ENCODE results near the gene PERM1. TPM values are rescaled to one million over a fixed set of nuclear protein-coding genes. Genes with fewer than 3 reads are reported as not detected.
A peak's percentile ranks its signal among the peaks of the same experiment; 100 is the strongest.

PERM1 gene
- total and polyA plus RNA-seq, 2 donors (not counting 1 experiment from before 2014, with no cell fraction given) = not detected

DNA sequence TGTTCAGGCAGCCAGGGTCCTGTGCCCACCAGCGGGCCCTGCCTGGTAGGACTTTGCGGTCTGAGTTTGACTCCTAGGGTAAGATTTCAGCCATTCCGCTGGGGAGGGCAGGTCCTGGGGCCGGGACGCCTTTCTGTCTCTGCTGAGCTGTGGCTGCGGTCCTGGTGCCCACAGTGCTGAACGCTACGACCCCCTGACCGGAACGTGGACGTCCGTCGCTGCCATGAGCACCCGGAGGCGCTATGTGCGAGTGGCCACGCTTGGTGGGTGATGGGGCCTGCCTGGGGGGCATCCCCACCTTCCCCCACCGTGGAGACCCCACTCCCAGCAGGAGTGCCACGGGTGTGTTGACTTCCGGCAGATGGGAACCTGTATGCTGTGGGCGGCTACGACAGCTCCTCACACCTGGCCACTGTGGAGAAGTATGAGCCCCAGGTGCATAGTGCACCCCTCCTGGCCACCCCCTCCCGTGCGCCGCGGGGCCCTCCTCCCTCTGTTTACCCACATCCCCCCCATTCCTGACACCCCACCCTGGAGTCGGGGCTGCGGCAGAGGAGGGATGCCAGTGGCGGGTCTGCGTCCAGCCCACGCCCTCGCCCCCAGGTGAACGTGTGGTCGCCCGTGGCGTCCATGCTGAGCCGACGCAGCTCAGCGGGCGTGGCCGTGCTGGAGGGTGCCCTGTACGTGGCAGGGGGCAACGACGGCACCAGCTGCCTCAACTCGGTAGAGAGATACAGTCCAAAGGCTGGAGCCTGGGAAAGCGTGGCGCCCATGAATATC is 18.0 kb downstream of the PERM1 start:
- DNase-seq (no peak), ATAC-seq (ENCODE audit: low read depth) (no peak)
- Histone ChIP-seq H3K4me2 (replicated peaks; ENCODE audit: low read depth, low read length, poor library complexity, severe bottlenecking) (no peak overlapping the region), H3K27me3 (replicated peaks in 1 of 4; ENCODE audit: control extremely low read depth in 1 of 4, control insufficient read depth in 3 of 4, insufficient read depth in 4 of 4, low read length in 3 of 4) (peaks cover 0 to 15% (median 5%) of the 10 kb centered on the region in 4 experiments), H3K36me3 (replicated peaks in 1 of 2; ENCODE audit: control extremely low read depth in 1 of 2, control insufficient read depth in 1 of 2, extremely low read depth in 1 of 2, insufficient read depth in 2 of 2, low read length in 1 of 2) (no peaks in the 10 kb centered on the region), H3K4me1 (ENCODE audit: control insufficient read depth in 2 of 2, insufficient read depth in 2 of 2, low read length in 2 of 2) (peaks cover 22 to 30% of the 10 kb centered on the region in 2 donors), H3K79me2 (ENCODE audit: control insufficient read depth, insufficient read depth, low read length) (peaks cover 1% of the 10 kb centered on the region), H3K9ac (ENCODE audit: low read length) (no peak overlapping the region), H3K27ac (ENCODE audit: low read length in 2 of 2) (no peak overlapping the region), H3K4me3 (ENCODE audit: control extremely low read depth in 1 of 5, extremely low read depth in 1 of 5, insufficient read depth in 1 of 5, low read depth in 2 of 5, low read length in 4 of 5) (no peak overlapping the region), H2AFZ (ENCODE audit: insufficient read depth, low read depth, low read length, poor library complexity, severe bottlenecking) (no peak overlapping the region), H3K9me3 (ENCODE audit: control extremely low read depth in 1 of 3, control insufficient read depth in 2 of 3, insufficient read depth in 1 of 3, low read length in 2 of 3) (no peaks in the 10 kb centered on the region), H4K20me1 (ENCODE audit: control insufficient read depth, insufficient read depth, low read length, poor library complexity, severe bottlenecking) (peaks cover 1% of the 10 kb centered on the region)
- TF ChIP-seq EZH2 (IDR thresholded peaks at IDR 0.05; ENCODE audit: borderline replicate concordance, insufficient read depth, low read depth, low read length, poor library complexity, severe bottlenecking) = no peak
- TF ChIP-seq, protein P1, sequence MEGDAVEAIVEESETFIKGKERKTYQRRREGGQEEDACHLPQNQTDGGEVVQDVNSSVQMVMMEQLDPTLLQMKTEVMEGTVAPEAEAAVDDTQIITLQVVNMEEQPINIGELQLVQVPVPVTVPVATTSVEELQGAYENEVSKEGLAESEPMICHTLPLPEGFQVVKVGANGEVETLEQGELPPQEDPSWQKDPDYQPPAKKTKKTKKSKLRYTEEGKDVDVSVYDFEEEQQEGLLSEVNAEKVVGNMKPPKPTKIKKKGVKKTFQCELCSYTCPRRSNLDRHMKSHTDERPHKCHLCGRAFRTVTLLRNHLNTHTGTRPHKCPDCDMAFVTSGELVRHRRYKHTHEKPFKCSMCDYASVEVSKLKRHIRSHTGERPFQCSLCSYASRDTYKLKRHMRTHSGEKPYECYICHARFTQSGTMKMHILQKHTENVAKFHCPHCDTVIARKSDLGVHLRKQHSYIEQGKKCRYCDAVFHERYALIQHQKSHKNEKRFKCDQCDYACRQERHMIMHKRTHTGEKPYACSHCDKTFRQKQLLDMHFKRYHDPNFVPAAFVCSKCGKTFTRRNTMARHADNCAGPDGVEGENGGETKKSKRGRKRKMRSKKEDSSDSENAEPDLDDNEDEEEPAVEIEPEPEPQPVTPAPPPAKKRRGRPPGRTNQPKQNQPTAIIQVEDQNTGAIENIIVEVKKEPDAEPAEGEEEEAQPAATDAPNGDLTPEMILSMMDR (IDR thresholded peaks at IDR 0.05) = no peak
- Mint-ChIP-seq H3K9me3 (ENCODE audit: insufficient read depth) (no peaks in the 10 kb centered on the region), H3K27me3 (peaks cover 5% of the 10 kb centered on the region), H3K4me1 (peaks cover 6% of the 10 kb centered on the region), H3K4me3 (peak overlapping the region; percentile 49), H3K27ac (peak overlapping the region; percentile 46)
- ChIA-PET POLR2A (no interaction called here), CTCF (no interaction called here)
- intact Hi-C loops (cut with micrococcal nuclease) = no loop called here
- 94% methylated on average over 43 of the region's 47 CpGs for WGBS (ENCODE audit: insufficient coverage)

DNA sequence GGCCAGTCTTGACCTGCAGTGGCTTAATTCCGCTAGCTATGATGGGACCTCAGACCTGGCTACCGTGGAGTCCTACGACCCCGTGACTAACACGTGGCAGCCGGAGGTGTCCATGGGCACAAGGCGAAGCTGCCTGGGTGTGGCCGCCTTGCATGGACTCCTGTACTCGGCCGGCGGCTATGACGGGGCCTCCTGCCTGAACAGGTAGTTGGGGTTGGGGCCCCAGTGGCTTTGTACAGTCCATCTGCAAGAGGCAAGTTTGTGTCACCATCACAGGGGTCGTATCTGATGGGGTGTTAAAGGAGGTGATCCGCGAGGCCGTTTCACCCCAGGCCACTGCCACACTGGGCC is 18.6 kb downstream of the PERM1 start:
- H3K9ac ChIP-seq (ENCODE audit: low read length) = no peak overlapping the region
- H3K36me3 ChIP-seq (replicated peaks in 1 of 2; ENCODE audit: control extremely low read depth in 1 of 2, control insufficient read depth in 1 of 2, extremely low read depth in 1 of 2, insufficient read depth in 2 of 2, low read length in 1 of 2) = no peaks in the 10 kb centered on the region
- TF ChIP-seq, protein P1 (IDR thresholded peaks at IDR 0.05) = no peak
- TF ChIP-seq EZH2 (IDR thresholded peaks at IDR 0.05; ENCODE audit: borderline replicate concordance, insufficient read depth, low read depth, low read length, poor library complexity, severe bottlenecking) = no peak
- peaks cover 8% of the 10 kb centered on the region for H4K20me1 ChIP-seq (ENCODE audit: control insufficient read depth, insufficient read depth, low read length, poor library complexity, severe bottlenecking)
- peaks cover 9% of the 10 kb centered on the region for H3K4me1 Mint-ChIP-seq
- H3K27me3 ChIP-seq (replicated peaks in 1 of 4; ENCODE audit: control extremely low read depth in 1 of 4, control insufficient read depth in 3 of 4, insufficient read depth in 4 of 4, low read length in 3 of 4) = peaks cover 0 to 10% (median 4%) of the 10 kb centered on the region in 4 experiments
- no peak overlapping the region for H3K27ac ChIP-seq (ENCODE audit: low read length in 2 of 2)
- H3K4me1 ChIP-seq (ENCODE audit: control insufficient read depth in 2 of 2, insufficient read depth in 2 of 2, low read length in 2 of 2) = peaks cover 26 to 35% of the 10 kb centered on the region in 2 donors
- no peak overlapping the region for H3K4me3 ChIP-seq (ENCODE audit: control extremely low read depth in 1 of 5, extremely low read depth in 1 of 5, insufficient read depth in 1 of 5, low read depth in 2 of 5, low read length in 4 of 5)
- intact Hi-C loops (cut with micrococcal nuclease) = no loop called here
- H3K4me3 Mint-ChIP-seq = peak overlapping the region; percentile 49
- peaks cover 8% of the 10 kb centered on the region for H3K79me2 ChIP-seq (ENCODE audit: control insufficient read depth, insufficient read depth, low read length)
- POLR2A ChIA-PET = no interaction called here
- H3K27ac Mint-ChIP-seq = no peak overlapping the region
- WGBS (ENCODE audit: insufficient coverage) = 95% methylated on average over 16 of the region's 16 CpGs
- no peak for DNase-seq
- CTCF ChIA-PET = no interaction called here
- no peaks in the 10 kb centered on the region for H3K9me3 Mint-ChIP-seq (ENCODE audit: insufficient read depth)
- peaks cover under 1% of the 10 kb centered on the region for H3K27me3 Mint-ChIP-seq
- no peak for ATAC-seq (ENCODE audit: low read depth)
- H3K9me3 ChIP-seq (ENCODE audit: control extremely low read depth in 1 of 3, control insufficient read depth in 2 of 3, insufficient read depth in 1 of 3, low read length in 2 of 3) = no peaks in the 10 kb centered on the region
- H2AFZ ChIP-seq (ENCODE audit: insufficient read depth, low read depth, low read length, poor library complexity, severe bottlenecking) = no peak overlapping the region
- H3K4me2 ChIP-seq (replicated peaks; ENCODE audit: low read depth, low read length, poor library complexity, severe bottlenecking) = no peak overlapping the region
